Adrenal gland (tissue), 5 donors: ENCODE measurements around the gene GJB5.

Experiments
- CTCF ChIP-seq, 6 experiments: fragments of 450-650 bp in 4 of 6; fragments of 200-600 bp in 2 of 6; sonication (generic) in 1 of 6; IDR thresholded peaks; 1 replicate in 5 of 6; 2 replicates in 1 of 6; pipeline versions ENCODE4 v1.5.1 to v1.8.0; 2016 to 2021; ENCODE audit warnings: antibody characterized with exemption in 6 of 6, mild to moderate bottlenecking in 2 of 6, moderate library complexity in 1 of 6
- POLR2A ChIP-seq, 2 donors: fragments of 450-650 bp; IDR thresholded peaks; one replicate each; pipeline ENCODE4 v1.6.1; 2017; ENCODE audit warnings: antibody characterized with exemption in 2 of 2, mild to moderate bottlenecking in 2 of 2, moderate library complexity in 1 of 2
- donor health status: DM: no; HTN: no; CAD: no.

- no peak for TF ChIP-seq CTCF (IDR thresholded peaks at IDR 0.05)
- TF ChIP-seq POLR2A (IDR thresholded peaks at IDR 0.05): no peak
Observed at GRCh38 chr1:34796990-34797389, 42.1 kb downstream of the GJB5 start.
